Measurements from ENCODE around the gene TRABD2B.

TRABD2B gene

GRCh38 chr1:47751193-47751592 lies 246.0 kb downstream of the TRABD2B start:
- FAIRE-seq: no peak
- DNase-seq (ENCODE audit: insufficient read length, low spot score): no peak

DNA sequence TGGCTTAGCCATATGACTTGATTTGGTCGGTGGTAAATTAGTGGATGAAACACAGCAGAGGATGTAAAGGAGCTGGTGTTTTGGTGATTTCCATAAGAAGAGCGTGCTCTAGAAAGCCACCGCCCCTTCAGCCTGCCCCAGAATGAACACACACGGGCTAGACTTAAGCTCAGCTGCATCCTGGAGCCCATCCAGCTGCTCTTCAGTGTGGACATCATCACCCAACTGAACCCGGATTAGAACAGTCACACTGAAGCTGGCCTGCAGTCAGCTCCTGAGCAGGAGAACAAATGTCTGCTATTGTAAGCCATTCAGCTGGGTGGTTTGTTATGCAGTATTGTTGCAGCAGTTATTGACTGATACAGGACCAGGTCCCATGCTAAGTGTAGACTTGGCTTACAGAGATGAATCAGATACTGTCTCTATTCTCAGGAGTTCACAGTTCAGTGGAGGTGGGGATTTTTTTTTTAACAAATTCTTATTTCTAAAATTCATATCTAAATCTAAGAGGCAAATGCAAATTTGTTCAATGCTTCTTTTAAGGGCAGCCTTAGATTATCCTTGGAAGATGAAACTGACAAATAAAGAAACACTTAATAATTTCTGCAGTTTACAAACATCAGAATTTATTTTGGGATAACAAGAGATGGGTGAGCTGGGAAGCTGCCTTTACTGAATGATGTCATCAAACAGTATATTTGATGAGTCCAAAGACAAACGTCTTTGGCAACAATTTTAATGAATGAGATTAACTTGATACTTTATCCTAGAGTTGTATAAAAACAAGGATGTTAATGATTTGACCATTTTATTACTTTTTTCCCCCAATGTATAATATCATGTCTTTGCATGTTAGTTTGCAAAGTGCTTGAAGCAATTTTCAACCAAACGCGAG lies 251.2 kb downstream of the TRABD2B start:
- no peak for FAIRE-seq
- DNase-seq (ENCODE audit: insufficient read length, low spot score): no peak

- DNase-seq (ENCODE audit: insufficient read length, low spot score) (no peak), FAIRE-seq (no peak)
These were observed 254.1 kb downstream of the TRABD2B start for GRCh38 chr1:47742890-47743760.

DNA sequence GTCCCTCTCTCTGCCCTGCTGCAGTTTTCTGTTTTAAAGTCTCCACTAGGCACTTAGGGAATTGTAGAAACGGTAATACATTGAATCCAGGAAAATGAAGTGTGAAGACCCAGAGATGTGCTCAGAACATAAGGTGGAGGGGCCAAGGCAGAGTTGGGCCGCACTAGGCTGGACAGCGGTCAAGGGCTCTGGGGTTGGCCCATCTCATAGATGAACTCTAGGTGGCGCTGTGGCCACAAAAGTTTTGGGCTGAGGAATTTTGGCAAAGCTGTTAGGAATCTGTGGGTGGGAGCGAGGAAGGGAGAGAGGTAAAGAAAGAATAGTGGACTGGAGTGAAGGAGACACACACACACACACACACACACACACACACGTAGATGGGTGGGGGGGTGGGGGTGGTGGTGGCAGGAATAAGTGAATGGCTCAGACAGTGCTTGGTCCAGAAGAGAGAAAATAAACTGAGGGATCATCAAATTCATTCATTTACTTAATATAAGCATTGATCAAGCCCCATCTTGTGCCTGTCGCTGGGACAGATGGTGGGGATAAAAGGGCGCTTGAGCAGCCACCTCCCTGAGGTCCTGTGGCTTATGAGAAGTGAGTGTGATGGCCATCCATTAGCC lies 258.5 kb downstream of the TRABD2B start:
- DNase-seq (ENCODE audit: insufficient read length, low spot score) (no peak), FAIRE-seq (peak; percentile 49)

DNA sequence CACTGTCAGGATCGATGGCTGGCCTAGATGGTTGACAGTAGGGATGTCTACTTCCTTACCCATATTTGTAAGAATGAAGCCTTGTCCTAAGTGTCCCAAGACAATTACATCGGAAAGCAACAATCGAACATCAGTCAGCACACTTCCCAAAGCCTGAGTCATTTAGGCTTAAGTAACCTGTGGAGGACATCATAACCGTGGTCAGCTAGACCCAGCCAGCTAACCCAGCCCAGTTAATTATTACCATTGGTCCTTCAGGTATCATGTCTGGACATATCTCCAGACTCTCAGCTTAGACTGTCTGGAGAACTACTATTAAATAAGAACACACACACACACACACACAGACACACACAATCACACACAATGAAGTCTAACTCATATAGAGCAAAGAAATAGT lies 264.7 kb downstream of the TRABD2B start:
- DNase-seq (ENCODE audit: insufficient read length, low spot score) (no peak), FAIRE-seq (no peak)

DNA sequence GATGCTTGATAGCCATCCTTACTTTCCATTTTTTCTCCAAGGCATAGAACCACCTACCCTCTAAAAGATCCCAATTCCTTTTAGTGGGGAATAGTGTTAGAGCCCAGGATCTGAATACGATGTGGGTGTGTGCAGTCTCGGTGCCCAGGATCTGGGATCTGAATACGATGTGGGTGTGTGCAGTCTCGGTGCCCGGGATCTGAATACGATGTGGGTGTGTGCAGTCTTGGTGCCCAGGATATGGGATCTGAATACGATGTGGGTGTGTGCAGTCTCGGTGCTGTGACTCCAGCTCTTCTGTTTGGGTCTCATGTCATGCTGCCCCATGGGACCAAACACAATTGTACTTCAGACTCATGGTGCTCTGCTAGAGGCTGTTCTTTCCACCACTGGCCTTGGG lies 265.5 kb downstream of the TRABD2B start:
- DNase-seq (ENCODE audit: insufficient read length, low spot score) (no peak), FAIRE-seq (no peak)

DNA sequence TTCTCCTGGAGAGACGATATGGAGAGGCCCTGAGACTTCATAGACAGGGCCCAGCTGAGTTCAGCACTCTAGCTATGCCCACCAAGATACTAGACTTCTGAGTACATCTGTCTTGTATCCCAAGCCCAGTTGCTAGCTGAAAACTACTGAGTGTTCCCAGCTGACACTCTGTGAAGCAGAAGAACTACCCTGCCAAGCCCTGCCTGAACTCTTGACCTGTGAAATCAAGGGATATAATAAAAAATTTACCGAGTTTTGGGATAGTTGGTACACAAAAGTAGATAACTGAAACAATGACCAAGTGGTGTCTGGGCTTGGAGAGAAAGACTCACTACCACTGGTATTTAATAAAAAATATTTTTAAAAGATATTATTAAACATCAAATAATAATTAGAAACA lies 267.5 kb downstream of the TRABD2B start:
- DNase-seq (ENCODE audit: insufficient read length, low spot score): no peak
- FAIRE-seq: no peak

DNA sequence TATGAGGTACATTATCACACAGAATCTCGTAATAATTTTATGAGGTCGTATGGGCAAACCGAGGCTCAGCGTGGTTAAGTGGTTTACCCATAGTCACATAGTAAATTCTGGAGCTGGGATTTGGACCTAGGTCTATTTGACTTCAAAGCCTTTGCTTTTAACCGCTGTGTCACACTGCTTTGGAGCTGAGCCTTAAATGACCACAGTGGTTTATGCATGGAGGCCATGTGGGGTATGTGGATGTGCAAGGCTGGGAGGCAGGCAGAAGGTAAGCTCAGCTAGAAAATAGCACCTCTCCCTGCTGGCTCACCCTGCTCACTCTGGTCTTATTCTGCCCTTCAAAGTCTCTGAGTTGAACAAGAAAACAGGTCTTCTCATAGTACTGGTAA lies 269.5 kb downstream of the TRABD2B start:
- FAIRE-seq: no peak

DNA sequence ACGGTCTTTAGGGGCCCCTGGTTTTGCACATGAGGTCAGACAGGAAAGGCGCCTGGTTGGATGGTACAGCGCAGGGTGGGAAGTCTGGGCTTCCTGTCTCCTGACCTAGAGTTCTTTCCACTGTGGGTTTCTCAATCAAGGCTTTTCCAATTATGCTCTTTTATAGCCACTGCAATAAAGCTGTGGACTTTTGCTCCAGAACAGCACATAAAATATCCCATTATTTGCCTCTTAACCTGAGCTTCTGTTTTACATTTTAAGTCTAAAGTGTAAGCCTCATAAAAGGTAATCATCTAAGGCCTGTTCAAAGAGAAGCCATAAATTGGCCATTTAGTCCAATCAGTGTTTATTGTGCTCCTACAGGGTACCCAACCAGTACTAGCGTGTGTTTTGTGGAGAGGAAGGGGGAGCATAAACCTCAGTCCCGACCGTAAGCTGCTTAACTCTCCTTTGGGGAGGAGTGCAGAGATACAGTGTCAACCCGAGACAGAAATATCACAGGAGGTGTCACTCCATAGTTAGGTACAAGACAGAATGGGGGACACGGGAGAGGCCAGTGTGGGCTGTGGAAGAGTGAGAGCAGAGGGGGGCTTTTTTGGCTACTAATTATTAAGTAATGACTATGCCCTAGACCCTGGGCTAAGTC lies 270.0 kb downstream of the TRABD2B start:
- FAIRE-seq (no peak), DNase-seq (ENCODE audit: insufficient read length, low spot score) (no peak)

More for the DNA sequence above, 269.5 kb downstream of the TRABD2B start:
- no peak for DNase-seq (ENCODE audit: insufficient read length, low spot score)

DNA sequence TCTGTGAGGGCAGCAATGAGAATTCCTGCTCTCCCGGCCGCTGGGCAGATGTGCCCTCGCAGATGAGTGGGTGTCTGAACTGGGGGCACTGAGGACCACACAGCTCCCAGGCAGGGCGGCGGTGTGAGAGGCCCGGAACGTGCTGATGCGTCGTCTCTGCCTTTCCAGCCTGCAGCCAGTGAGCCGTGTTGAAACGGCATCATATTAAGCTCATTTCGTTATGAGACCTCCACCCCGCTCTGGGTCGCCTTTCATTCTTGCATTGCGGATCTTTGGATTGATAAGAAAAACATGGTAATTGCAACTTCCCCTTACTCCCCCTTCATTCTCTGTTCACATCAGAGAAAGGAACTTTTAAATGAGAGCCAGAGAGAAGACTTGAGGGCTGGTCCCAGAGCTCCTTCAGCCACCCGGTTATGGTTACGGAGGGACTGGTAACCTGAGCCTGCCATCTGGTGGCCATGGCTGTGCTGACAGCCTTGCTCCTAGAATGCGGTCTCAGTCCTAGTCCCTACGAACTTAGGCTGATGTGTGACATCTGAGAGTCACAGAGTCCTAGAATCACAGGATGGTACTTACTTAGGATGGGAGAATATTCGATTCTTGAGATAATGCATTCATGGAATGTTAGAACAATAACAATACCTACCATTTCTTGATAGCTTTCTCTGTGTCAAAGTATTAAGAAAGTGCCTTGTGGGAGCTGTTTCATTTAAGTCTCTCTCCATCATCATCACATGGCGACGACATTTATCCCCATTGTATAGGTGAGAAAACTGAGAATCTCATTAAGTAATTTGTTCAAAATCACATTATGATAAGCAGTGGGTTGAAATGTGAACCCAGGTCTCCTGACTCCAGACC lies 271.0 kb downstream of the TRABD2B start:
- DNase-seq (ENCODE audit: insufficient read length, low spot score) (peak; percentile 69), FAIRE-seq (peak; percentile 70)

DNA sequence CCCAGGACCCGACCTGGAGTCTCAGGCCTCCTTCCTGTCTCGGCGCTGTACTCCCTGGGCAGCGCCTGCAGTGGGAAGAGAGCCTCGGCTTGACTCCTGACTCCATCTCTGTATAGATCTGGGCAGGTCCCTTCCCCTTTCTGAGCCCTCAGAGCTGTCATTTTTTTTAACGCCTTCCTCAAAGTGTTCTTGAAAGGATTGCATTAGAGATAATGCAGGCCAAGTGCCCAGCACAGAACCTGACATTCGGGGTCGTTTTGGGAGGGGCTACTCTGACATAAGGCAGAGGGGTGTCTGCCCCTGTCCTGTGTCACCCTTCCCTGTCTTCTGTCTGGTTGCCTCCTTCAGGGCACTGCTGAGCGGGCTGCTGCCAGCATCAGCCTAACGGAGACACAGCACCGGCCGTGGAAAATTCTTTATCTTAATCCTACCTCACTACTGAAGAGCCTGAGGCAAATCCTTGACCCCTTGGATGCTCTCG lies 271.6 kb downstream of the TRABD2B start:
- FAIRE-seq (no peak), DNase-seq (ENCODE audit: insufficient read length, low spot score) (no peak)

DNA sequence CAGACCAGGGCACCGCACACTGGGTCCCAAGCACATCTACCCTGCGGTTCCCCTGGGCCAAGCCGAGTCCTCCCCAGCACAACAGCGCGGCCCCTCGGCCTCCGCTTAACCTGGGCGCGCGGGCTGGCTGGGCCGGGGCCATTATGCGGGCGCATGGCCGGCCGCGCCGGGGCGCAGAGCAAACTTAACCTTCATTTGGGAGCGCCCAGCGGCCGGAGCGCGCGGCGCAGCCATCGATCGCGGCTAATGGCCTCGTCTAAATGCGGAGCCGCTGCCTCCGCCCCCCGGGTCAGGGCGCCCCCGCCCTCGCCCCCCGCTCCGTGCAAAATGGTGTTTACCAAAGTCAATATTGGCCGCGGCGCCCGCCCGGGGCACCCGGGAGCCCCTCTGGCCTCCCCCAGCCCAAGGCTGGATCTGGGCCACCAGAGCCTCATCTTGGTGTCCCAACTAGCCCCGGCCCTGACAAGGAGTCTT lies 272.1 kb downstream of the TRABD2B start:
- FAIRE-seq (no peak), DNase-seq (ENCODE audit: insufficient read length, low spot score) (no peak)

- no peak for DNase-seq (ENCODE audit: insufficient read length, low spot score)
- no peak for FAIRE-seq
These were observed 272.7 kb downstream of the TRABD2B start for GRCh38 chr1:47724432-47724999.

- no peak for DNase-seq (ENCODE audit: insufficient read length, low spot score)
- no peak for FAIRE-seq
These were observed 274.1 kb downstream of the TRABD2B start for GRCh38 chr1:47722909-47723580.

DNA sequence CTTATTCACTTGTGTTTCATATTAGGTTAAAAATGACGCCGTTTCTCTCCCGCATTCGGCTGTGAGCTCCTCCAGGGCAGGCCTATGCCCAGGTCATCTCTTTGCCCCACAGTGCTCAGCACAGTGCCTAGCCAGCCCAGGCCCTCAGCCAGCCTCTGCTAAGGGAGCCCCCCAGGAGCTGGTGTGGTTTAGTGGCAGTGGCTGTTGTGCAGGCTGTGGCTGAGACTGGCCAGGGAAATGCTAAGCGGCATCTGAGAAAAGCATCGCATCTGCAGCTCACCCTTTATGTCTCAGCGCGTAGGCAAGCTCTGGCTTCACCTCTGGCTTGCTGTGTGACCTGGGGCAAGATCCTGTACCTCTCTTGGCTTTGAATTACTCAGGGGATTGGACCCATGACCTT lies 275.1 kb downstream of the TRABD2B start:
- DNase-seq (ENCODE audit: insufficient read length, low spot score) (no peak), FAIRE-seq (no peak)

- FAIRE-seq (no peak), DNase-seq (ENCODE audit: insufficient read length, low spot score) (no peak)
These were observed 277.1 kb downstream of the TRABD2B start for GRCh38 chr1:47720111-47720510.

DNA sequence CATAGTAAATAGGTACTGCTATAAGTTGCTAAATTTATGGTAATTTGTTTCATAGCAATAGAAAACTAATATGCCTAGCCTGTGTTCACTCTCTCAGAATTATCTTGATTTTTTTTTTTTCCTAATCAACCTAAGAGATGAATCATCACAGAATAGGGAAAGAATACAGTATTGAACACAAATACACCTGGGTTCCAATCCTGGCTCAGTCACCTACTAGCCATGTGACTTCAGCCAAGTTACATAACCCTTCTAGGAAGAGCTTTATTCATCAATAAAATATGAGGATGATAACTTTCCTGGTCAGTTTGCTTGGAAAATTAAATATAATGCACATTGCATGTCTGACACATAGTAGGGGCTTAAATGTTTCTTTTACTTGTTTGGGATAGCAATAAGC lies 279.8 kb downstream of the TRABD2B start:
- no peak for DNase-seq (ENCODE audit: insufficient read length, low spot score)
- no peak for FAIRE-seq

- FAIRE-seq: no peak
These were observed 283.0 kb downstream of the TRABD2B start for GRCh38 chr1:47713975-47714767.

More at GRCh38 chr1:47713975-47714767, 283.0 kb downstream of the TRABD2B start:
- no peak for DNase-seq (ENCODE audit: insufficient read length, low spot score)
